ENCODE data around the gene NPRL2. TPM values are rescaled to one million over a fixed set of nuclear protein-coding genes. Genes with fewer than 3 reads are reported as not detected.

NPRL2 gene
- total and polyA plus RNA-seq, 2 of the 13 experiments (the other 11 are each of a cell fraction or from before 2014, with no cell fraction given) = 30.6 to 51.4 TPM

DNA sequence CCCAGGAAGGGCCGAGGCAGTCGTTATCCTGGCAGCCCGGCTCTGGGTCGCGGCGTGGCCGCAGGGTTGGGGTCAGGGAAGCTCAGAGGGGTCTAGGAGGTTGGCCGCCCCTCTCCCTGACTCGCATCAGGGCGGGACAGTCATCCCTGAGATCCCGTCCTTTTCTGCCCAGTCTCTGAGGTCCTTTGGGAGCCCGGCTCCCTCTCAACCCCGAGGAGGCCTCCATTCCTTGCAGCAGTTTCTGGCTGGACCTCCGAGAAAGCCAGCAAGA is 28.5 kb downstream of the NPRL2 start (continued):
- TF ChIP-seq ZNF253 (CRISPR knock-in tag; IDR thresholded peaks at IDR 0.05; ENCODE audit: borderline replicate concordance) (no peak), PHF20 (CRISPR knock-in tag; IDR thresholded peaks at IDR 0.05) (no peak), YEATS4 (CRISPR knock-in tag; IDR thresholded peaks at IDR 0.05; ENCODE audit: borderline replicate concordance) (peak; percentile 36), DNMT3B (CRISPR knock-in tag; conservative IDR thresholded peaks at IDR 0.05) (no peak), ZNF703 (CRISPR knock-in tag; IDR thresholded peaks at IDR 0.05; ENCODE audit: borderline replicate concordance) (no peak), MTA1 (CRISPR knock-in tag; IDR thresholded peaks at IDR 0.05; ENCODE audit: borderline replicate concordance) (no peak), CHCHD3 (CRISPR knock-in tag; IDR thresholded peaks at IDR 0.05) (no peak), ZNF329 (CRISPR knock-in tag; IDR thresholded peaks at IDR 0.05; ENCODE audit: low read depth) (no peak), KAT2B (IDR thresholded peaks at IDR 0.05; ENCODE audit: borderline replicate concordance, low read depth, low read length) (no peak), CENPT (CRISPR knock-in tag; IDR thresholded peaks at IDR 0.05; ENCODE audit: low read depth) (no peak), ZNF572 (CRISPR knock-in tag; IDR thresholded peaks at IDR 0.05) (no peak), ZNF556 (CRISPR knock-in tag; IDR thresholded peaks at IDR 0.05; ENCODE audit: borderline replicate concordance) (no peak), FOXP1 (IDR thresholded peaks at IDR 0.05) (no peak), FOXP1 (CRISPR knock-in tag; IDR thresholded peaks at IDR 0.05) (no peak), ZNF224 (CRISPR knock-in tag; IDR thresholded peaks at IDR 0.05) (no peak), REXO4 (CRISPR knock-in tag; IDR thresholded peaks at IDR 0.05; ENCODE audit: borderline replicate concordance) (no peak), ZNF563 (CRISPR knock-in tag; IDR thresholded peaks at IDR 0.05) (no peak), ZNF468 (CRISPR knock-in tag; IDR thresholded peaks at IDR 0.05) (no peak)
- TF ChIP-seq, protein P1, sequence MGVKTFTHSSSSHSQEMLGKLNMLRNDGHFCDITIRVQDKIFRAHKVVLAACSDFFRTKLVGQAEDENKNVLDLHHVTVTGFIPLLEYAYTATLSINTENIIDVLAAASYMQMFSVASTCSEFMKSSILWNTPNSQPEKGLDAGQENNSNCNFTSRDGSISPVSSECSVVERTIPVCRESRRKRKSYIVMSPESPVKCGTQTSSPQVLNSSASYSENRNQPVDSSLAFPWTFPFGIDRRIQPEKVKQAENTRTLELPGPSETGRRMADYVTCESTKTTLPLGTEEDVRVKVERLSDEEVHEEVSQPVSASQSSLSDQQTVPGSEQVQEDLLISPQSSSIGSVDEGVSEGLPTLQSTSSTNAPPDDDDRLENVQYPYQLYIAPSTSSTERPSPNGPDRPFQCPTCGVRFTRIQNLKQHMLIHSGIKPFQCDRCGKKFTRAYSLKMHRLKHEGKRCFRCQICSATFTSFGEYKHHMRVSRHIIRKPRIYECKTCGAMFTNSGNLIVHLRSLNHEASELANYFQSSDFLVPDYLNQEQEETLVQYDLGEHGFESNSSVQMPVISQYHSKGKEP (CRISPR knock-in tag; IDR thresholded peaks at IDR 0.05) = no peak
- TF ChIP-seq, protein P2, sequence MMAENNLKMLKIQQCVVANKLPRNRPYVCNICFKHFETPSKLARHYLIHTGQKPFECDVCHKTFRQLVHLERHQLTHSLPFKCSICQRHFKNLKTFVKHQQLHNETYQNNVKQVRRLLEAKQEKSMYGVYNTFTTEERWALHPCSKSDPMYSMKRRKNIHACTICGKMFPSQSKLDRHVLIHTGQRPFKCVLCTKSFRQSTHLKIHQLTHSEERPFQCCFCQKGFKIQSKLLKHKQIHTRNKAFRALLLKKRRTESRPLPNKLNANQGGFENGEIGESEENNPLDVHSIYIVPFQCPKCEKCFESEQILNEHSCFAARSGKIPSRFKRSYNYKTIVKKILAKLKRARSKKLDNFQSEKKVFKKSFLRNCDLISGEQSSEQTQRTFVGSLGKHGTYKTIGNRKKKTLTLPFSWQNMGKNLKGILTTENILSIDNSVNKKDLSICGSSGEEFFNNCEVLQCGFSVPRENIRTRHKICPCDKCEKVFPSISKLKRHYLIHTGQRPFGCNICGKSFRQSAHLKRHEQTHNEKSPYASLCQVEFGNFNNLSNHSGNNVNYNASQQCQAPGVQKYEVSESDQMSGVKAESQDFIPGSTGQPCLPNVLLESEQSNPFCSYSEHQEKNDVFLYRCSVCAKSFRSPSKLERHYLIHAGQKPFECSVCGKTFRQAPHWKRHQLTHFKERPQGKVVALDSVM (CRISPR knock-in tag; IDR thresholded peaks at IDR 0.05) = no peak
- TF ChIP-seq, protein P3, sequence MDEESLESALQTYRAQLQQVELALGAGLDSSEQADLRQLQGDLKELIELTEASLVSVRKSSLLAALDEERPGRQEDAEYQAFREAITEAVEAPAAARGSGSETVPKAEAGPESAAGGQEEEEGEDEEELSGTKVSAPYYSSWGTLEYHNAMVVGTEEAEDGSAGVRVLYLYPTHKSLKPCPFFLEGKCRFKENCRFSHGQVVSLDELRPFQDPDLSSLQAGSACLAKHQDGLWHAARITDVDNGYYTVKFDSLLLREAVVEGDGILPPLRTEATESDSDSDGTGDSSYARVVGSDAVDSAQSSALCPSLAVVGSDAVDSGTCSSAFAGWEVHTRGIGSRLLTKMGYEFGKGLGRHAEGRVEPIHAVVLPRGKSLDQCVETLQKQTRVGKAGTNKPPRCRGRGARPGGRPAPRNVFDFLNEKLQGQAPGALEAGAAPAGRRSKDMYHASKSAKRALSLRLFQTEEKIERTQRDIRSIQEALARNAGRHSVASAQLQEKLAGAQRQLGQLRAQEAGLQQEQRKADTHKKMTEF (CRISPR knock-in tag; IDR thresholded peaks at IDR 0.05) = no peak; the same call in 1 of the 2 replicates
- TF ChIP-seq, protein P4, sequence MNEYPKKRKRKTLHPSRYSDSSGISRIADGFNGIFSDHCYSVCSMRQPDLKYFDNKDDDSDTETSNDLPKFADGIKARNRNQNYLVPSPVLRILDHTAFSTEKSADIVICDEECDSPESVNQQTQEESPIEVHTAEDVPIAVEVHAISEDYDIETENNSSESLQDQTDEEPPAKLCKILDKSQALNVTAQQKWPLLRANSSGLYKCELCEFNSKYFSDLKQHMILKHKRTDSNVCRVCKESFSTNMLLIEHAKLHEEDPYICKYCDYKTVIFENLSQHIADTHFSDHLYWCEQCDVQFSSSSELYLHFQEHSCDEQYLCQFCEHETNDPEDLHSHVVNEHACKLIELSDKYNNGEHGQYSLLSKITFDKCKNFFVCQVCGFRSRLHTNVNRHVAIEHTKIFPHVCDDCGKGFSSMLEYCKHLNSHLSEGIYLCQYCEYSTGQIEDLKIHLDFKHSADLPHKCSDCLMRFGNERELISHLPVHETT (CRISPR knock-in tag; conservative IDR thresholded peaks at IDR 0.05) = no peak
- TF ChIP-seq, protein P5, sequence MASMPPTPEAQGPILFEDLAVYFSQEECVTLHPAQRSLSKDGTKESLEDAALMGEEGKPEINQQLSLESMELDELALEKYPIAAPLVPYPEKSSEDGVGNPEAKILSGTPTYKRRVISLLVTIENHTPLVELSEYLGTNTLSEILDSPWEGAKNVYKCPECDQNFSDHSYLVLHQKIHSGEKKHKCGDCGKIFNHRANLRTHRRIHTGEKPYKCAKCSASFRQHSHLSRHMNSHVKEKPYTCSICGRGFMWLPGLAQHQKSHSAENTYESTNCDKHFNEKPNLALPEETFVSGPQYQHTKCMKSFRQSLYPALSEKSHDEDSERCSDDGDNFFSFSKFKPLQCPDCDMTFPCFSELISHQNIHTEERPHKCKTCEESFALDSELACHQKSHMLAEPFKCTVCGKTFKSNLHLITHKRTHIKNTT (CRISPR knock-in tag; IDR thresholded peaks at IDR 0.05) = no peak

Measured in HepG2 (cell line).